ENCODE measurements around the gene PCDHA1.
A peak's percentile ranks its signal among the peaks of the same experiment; 100 is the strongest.

GRCh38 chr5:140966293-140967225, 180.6 kb downstream of the PCDHA1 start, which contains the start of gene PCDHAC2:
- TF ChIP-seq CTCF (tag by site-specific recombination; IDR thresholded peaks at IDR 0.05) (no peak), OSR2 (tag by site-specific recombination; IDR thresholded peaks at IDR 0.05) (no peak), ZNF510 (tag by site-specific recombination; IDR thresholded peaks at IDR 0.05; ENCODE audit: insufficient replicate concordance) (no peak), SCRT2 (tag by site-specific recombination; IDR thresholded peaks at IDR 0.05) (no peak), REST (tag by site-specific recombination; IDR thresholded peaks at IDR 0.05) (0 out of 2 replicates have a peak, but pooled peaks have one; percentile 23), ZBTB6 (tag by site-specific recombination; IDR thresholded peaks at IDR 0.05) (0 out of 2 replicates have a peak, but pooled peaks have one; percentile 31), ZNF169 (tag by site-specific recombination; IDR thresholded peaks at IDR 0.05) (no peak), ZNF274 (IDR thresholded peaks at IDR 0.05; ENCODE audit: low read length) (no peak), ZNF274 (tag by site-specific recombination; IDR thresholded peaks at IDR 0.05; ENCODE audit: borderline replicate concordance) (no peak), ZNF747 (tag by site-specific recombination; IDR thresholded peaks at IDR 0.05) (no peak), ZNF664 (tag by site-specific recombination; IDR thresholded peaks at IDR 0.05) (no peak)
